Stomach smooth muscle (tissue), 2 donors: ENCODE measurements around the gene C3orf85.

ENCODE experiments used
- H3K27ac ChIP-seq: one replicate; pipeline ENCODE4 v1.7.0; 2013; ENCODE audit warnings: mild to moderate bottlenecking, low read length, inconsistent platforms
- H3K27me3 ChIP-seq, 2 donors: one replicate each; pipeline ENCODE4 v1.7.0; 2013; ENCODE audit warnings: low read length in 2 of 2; ENCODE audit not compliant: insufficient read depth in 2 of 2, control insufficient read depth in 1 of 2
- H3K36me3 ChIP-seq, 2 donors: one replicate each; pipeline ENCODE4 v1.7.0; 2013; ENCODE audit warnings: low read length in 2 of 2; ENCODE audit not compliant: control insufficient read depth in 2 of 2, insufficient read depth in 2 of 2
- H3K4me1 ChIP-seq: one replicate; pipeline ENCODE4 v1.7.0; 2013; ENCODE audit warnings: low read length; ENCODE audit not compliant: control insufficient read depth, insufficient read depth
- H3K4me3 ChIP-seq, 2 donors: one replicate each; pipeline ENCODE4 v1.7.0; 2013; ENCODE audit warnings: low read length in 2 of 2
- H3K9ac ChIP-seq, 2 donors: one replicate each; pipeline ENCODE4 v1.7.0; 2013; ENCODE audit warnings: low read length in 2 of 2, mild to moderate bottlenecking in 1 of 2
- H3K9me3 ChIP-seq, 2 donors: one replicate each; pipeline ENCODE4 v1.7.0; 2013; ENCODE audit warnings: low read length in 2 of 2; ENCODE audit not compliant: control insufficient read depth in 2 of 2
- donor health status: healthy.
- donor health status: Pancreatic carcinoma.

The C3orf85 gene

GRCh38 chr3:109136523-109136922 lies at the start of gene C3orf85:
C3orf85 (plus strand) TSS chr3:109136719; CDS start chr3:109136848, 129 bp downstream.
- H3K4me1 ChIP-seq, result no peaks in the 10 kb centered on the region
- H3K9ac ChIP-seq, result no peak within 1 kb of the TSS
- H3K36me3 ChIP-seq, result no peaks in the 10 kb centered on the region
- no peaks in the 10 kb centered on the region for H3K27me3 ChIP-seq
- H3K4me3 ChIP-seq, result no peak within 1 kb of the TSS
- H3K9me3 ChIP-seq, result no peaks in the 10 kb centered on the region
- H3K27ac ChIP-seq, result no peak within 1 kb of the TSS

- Histone ChIP-seq H3K4me1 (no peaks in the 10 kb centered on the region), H3K27ac (no peak overlapping the region), H3K36me3 (no peaks in the 10 kb centered on the region), H3K9me3 (no peaks in the 10 kb centered on the region), H3K9ac (no peak overlapping the region), H3K4me3 (no peak overlapping the region), H3K27me3 (no peaks in the 10 kb centered on the region)
These were observed 47.3 kb upstream of the C3orf85 start for GRCh38 chr3:109089265-109089664.

GRCh38 chr3:109091846-109092245 lies 44.7 kb upstream of the C3orf85 start:
- no peak overlapping the region for H3K27ac ChIP-seq
- H3K27me3 ChIP-seq, result no peaks in the 10 kb centered on the region
- H3K36me3 ChIP-seq, result no peaks in the 10 kb centered on the region
- H3K9me3 ChIP-seq, result no peaks in the 10 kb centered on the region
- no peak overlapping the region for H3K9ac ChIP-seq
- no peak overlapping the region for H3K4me3 ChIP-seq
- H3K4me1 ChIP-seq, result no peaks in the 10 kb centered on the region

GRCh38 chr3:109093561-109093960 lies 43.0 kb upstream of the C3orf85 start:
- Histone ChIP-seq H3K9ac (no peak overlapping the region), H3K9me3 (no peaks in the 10 kb centered on the region), H3K27me3 (no peaks in the 10 kb centered on the region), H3K27ac (no peak overlapping the region), H3K4me1 (no peaks in the 10 kb centered on the region), H3K36me3 (no peaks in the 10 kb centered on the region), H3K4me3 (no peak overlapping the region)

GRCh38 chr3:109095166-109095565 lies 41.4 kb upstream of the C3orf85 start:
- Histone ChIP-seq H3K4me3 (no peak overlapping the region), H3K27me3 (no peaks in the 10 kb centered on the region), H3K4me1 (no peaks in the 10 kb centered on the region), H3K36me3 (no peaks in the 10 kb centered on the region), H3K9ac (no peak overlapping the region), H3K9me3 (no peaks in the 10 kb centered on the region), H3K27ac (no peak overlapping the region)

GRCh38 chr3:109098079-109098644 lies 38.4 kb upstream of the C3orf85 start:
- no peak overlapping the region for H3K27ac ChIP-seq
- H3K36me3 ChIP-seq, result no peaks in the 10 kb centered on the region
- no peak overlapping the region for H3K4me3 ChIP-seq
- no peaks in the 10 kb centered on the region for H3K9me3 ChIP-seq
- no peak overlapping the region for H3K9ac ChIP-seq
- no peaks in the 10 kb centered on the region for H3K4me1 ChIP-seq
- H3K27me3 ChIP-seq, result no peaks in the 10 kb centered on the region

GRCh38 chr3:109109574-109109973 lies 26.9 kb upstream of the C3orf85 start:
- no peak overlapping the region for H3K9ac ChIP-seq
- no peaks in the 10 kb centered on the region for H3K36me3 ChIP-seq
- no peaks in the 10 kb centered on the region for H3K27me3 ChIP-seq
- H3K27ac ChIP-seq, result no peak overlapping the region
- H3K4me1 ChIP-seq, result no peaks in the 10 kb centered on the region
- H3K9me3 ChIP-seq, result no peaks in the 10 kb centered on the region
- no peak overlapping the region for H3K4me3 ChIP-seq

GRCh38 chr3:109112946-109113760 lies 23.4 kb upstream of the C3orf85 start:
- H3K4me3 ChIP-seq, result no peak overlapping the region
- H3K9me3 ChIP-seq, result no peaks in the 10 kb centered on the region
- H3K9ac ChIP-seq, result no peak overlapping the region
- no peak overlapping the region for H3K27ac ChIP-seq
- no peaks in the 10 kb centered on the region for H3K27me3 ChIP-seq
- H3K4me1 ChIP-seq, result no peaks in the 10 kb centered on the region
- H3K36me3 ChIP-seq, result no peaks in the 10 kb centered on the region

- H3K27ac ChIP-seq, result no peak overlapping the region
- H3K27me3 ChIP-seq, result no peaks in the 10 kb centered on the region
- H3K4me3 ChIP-seq, result no peak overlapping the region
- H3K9ac ChIP-seq, result no peak overlapping the region
- no peaks in the 10 kb centered on the region for H3K36me3 ChIP-seq
- no peaks in the 10 kb centered on the region for H3K4me1 ChIP-seq
- no peaks in the 10 kb centered on the region for H3K9me3 ChIP-seq
These were observed 21.8 kb upstream of the C3orf85 start for GRCh38 chr3:109114746-109115145.

GRCh38 chr3:109115451-109115850 lies 21.1 kb upstream of the C3orf85 start:
- H3K36me3 ChIP-seq, result no peaks in the 10 kb centered on the region
- no peak overlapping the region for H3K4me3 ChIP-seq
- no peaks in the 10 kb centered on the region for H3K27me3 ChIP-seq
- H3K9me3 ChIP-seq, result no peaks in the 10 kb centered on the region
- H3K9ac ChIP-seq, result no peak overlapping the region
- no peak overlapping the region for H3K27ac ChIP-seq
- H3K4me1 ChIP-seq, result no peaks in the 10 kb centered on the region

GRCh38 chr3:109116031-109116430 lies 20.5 kb upstream of the C3orf85 start:
- no peak overlapping the region for H3K27ac ChIP-seq
- no peak overlapping the region for H3K9ac ChIP-seq
- no peaks in the 10 kb centered on the region for H3K27me3 ChIP-seq

More at GRCh38 chr3:109116031-109116430, 20.5 kb upstream of the C3orf85 start:
- Histone ChIP-seq H3K36me3 (no peaks in the 10 kb centered on the region), H3K9me3 (no peaks in the 10 kb centered on the region), H3K4me1 (no peaks in the 10 kb centered on the region), H3K4me3 (no peak overlapping the region)
